Spleen (tissue), 7 donors: ENCODE measurements around the gene SEH1L.

Source experiments
- POLR2A ChIP-seq, 3 donors: fragments of 450-650 bp; IDR thresholded peaks; one replicate each; pipeline ENCODE4 v1.5.1; 2017; ENCODE audit warnings: antibody characterized with exemption in 3 of 3, mild to moderate bottlenecking in 1 of 3
- POLR2AphosphoS5 ChIP-seq, 3 donors: sonication (generic); formaldehyde crosslinking; IDR thresholded peaks; one replicate each; pipeline ENCODE4 v1.5.1; 2017; ENCODE audit warnings: antibody characterized with exemption in 3 of 3
- TF ChIP-seq, protein P1 (sequence below), 11 experiments: fragments of 200-600 bp in 7 of 11; fragments of 450-650 bp in 4 of 11; sonication (generic) in 4 of 11; IDR thresholded peaks in 8 of 11; conservative IDR thresholded peaks in 3 of 11; 1 replicate in 7 of 11; 2 replicates in 4 of 11; pipeline versions ENCODE4 v1.4.0 to v1.8.0; 2016 to 2021; ENCODE audit warnings: antibody characterized with exemption in 11 of 11, inconsistent platforms in 4 of 11, mild to moderate bottlenecking in 1 of 11
- donor health status: DM: no; HTN: no; CAD: no; lungs with moderate emphysema.
- donor health status: DM: no; HTN: no; CAD: no.
- donor health status: DM: no; HTN: no; CAD: no.

DNA sequence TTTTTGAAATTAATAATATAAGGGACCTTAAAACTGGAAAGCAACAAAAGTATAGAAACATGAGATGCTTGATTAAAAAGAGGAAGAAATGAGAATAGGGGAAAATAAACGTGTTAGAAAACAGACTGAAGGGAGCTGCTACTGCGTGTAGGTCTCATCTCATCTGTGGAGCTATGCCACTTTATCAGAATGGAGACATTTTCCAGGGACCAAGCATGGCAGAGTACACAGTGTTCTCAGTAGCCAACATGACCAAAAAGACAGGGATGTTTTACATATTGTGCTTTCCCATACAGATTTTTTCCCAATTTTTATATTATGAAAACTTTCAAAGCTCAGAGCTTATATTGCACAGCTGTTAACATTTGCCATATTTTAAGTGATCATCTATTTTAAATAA is 66.4 kb downstream of the SEH1L start:
- TF ChIP-seq POLR2AphosphoS5 (IDR thresholded peaks at IDR 0.05) (no peak), POLR2A (IDR thresholded peaks at IDR 0.05) (no peak)
- TF ChIP-seq, protein P1, sequence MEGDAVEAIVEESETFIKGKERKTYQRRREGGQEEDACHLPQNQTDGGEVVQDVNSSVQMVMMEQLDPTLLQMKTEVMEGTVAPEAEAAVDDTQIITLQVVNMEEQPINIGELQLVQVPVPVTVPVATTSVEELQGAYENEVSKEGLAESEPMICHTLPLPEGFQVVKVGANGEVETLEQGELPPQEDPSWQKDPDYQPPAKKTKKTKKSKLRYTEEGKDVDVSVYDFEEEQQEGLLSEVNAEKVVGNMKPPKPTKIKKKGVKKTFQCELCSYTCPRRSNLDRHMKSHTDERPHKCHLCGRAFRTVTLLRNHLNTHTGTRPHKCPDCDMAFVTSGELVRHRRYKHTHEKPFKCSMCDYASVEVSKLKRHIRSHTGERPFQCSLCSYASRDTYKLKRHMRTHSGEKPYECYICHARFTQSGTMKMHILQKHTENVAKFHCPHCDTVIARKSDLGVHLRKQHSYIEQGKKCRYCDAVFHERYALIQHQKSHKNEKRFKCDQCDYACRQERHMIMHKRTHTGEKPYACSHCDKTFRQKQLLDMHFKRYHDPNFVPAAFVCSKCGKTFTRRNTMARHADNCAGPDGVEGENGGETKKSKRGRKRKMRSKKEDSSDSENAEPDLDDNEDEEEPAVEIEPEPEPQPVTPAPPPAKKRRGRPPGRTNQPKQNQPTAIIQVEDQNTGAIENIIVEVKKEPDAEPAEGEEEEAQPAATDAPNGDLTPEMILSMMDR (IDR thresholded peaks at IDR 0.05 in 8 of 11, conservative IDR thresholded peaks at IDR 0.05 in 3 of 11), result no peak
